ENCODE results near the gene BRCA1.

DNA sequence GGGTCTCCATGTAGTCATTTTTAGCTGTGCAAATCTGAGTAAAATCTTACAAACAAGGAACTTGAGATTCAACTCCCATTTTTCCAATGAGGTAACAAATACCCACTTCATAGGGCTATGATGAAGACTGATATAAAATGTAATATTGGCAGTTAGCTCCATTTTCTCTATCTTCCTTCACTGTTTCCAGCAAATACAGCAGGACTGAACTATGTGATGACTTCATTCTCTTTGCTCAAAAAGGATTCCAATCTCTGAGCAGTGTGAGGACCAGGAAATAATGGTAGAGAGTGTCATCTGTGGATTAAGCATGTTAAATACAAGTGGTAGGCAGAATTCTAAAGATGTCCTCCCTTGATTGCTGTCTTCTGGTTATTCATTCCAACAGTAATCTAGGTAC, 81.9 kb downstream of the BRCA1 start:
- TF ChIP-seq, protein P1, sequence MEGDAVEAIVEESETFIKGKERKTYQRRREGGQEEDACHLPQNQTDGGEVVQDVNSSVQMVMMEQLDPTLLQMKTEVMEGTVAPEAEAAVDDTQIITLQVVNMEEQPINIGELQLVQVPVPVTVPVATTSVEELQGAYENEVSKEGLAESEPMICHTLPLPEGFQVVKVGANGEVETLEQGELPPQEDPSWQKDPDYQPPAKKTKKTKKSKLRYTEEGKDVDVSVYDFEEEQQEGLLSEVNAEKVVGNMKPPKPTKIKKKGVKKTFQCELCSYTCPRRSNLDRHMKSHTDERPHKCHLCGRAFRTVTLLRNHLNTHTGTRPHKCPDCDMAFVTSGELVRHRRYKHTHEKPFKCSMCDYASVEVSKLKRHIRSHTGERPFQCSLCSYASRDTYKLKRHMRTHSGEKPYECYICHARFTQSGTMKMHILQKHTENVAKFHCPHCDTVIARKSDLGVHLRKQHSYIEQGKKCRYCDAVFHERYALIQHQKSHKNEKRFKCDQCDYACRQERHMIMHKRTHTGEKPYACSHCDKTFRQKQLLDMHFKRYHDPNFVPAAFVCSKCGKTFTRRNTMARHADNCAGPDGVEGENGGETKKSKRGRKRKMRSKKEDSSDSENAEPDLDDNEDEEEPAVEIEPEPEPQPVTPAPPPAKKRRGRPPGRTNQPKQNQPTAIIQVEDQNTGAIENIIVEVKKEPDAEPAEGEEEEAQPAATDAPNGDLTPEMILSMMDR (IDR thresholded peaks at IDR 0.05; ENCODE audit: poor library complexity, severe bottlenecking), result no peak
- TF ChIP-seq TAF1 (IDR thresholded peaks at IDR 0.05; ENCODE audit: low read depth) (no peak), EZH2 (IDR thresholded peaks at IDR 0.05; ENCODE audit: borderline replicate concordance, insufficient read depth, low read length, poor library complexity, severe bottlenecking) (no peak), MXI1 (conservative IDR thresholded peaks at IDR 0.05; ENCODE audit: poor library complexity, severe bottlenecking) (no peak), RAD21 (conservative IDR thresholded peaks at IDR 0.05) (no peak), EP300 (conservative IDR thresholded peaks at IDR 0.05; ENCODE audit: poor library complexity, severe bottlenecking) (no peak), SMC3 (conservative IDR thresholded peaks at IDR 0.05; ENCODE audit: poor library complexity) (no peak)
- TF ChIP-seq, protein P2, sequence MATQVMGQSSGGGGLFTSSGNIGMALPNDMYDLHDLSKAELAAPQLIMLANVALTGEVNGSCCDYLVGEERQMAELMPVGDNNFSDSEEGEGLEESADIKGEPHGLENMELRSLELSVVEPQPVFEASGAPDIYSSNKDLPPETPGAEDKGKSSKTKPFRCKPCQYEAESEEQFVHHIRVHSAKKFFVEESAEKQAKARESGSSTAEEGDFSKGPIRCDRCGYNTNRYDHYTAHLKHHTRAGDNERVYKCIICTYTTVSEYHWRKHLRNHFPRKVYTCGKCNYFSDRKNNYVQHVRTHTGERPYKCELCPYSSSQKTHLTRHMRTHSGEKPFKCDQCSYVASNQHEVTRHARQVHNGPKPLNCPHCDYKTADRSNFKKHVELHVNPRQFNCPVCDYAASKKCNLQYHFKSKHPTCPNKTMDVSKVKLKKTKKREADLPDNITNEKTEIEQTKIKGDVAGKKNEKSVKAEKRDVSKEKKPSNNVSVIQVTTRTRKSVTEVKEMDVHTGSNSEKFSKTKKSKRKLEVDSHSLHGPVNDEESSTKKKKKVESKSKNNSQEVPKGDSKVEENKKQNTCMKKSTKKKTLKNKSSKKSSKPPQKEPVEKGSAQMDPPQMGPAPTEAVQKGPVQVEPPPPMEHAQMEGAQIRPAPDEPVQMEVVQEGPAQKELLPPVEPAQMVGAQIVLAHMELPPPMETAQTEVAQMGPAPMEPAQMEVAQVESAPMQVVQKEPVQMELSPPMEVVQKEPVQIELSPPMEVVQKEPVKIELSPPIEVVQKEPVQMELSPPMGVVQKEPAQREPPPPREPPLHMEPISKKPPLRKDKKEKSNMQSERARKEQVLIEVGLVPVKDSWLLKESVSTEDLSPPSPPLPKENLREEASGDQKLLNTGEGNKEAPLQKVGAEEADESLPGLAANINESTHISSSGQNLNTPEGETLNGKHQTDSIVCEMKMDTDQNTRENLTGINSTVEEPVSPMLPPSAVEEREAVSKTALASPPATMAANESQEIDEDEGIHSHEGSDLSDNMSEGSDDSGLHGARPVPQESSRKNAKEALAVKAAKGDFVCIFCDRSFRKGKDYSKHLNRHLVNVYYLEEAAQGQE (IDR thresholded peaks at IDR 0.05; ENCODE audit: borderline replicate concordance), result no peak

All from neural cell (in vitro differentiated cells).